ENCODE measurements around the gene RAB6A.
A peak's percentile ranks its signal among the peaks of the same experiment; 100 is the strongest.
"Not testable (repeated sequence)": the region's sequence is repeated elsewhere in the genome, so short reads cannot be mapped to it uniquely, and the experiment has no call there.

RAB6A gene

DNA sequence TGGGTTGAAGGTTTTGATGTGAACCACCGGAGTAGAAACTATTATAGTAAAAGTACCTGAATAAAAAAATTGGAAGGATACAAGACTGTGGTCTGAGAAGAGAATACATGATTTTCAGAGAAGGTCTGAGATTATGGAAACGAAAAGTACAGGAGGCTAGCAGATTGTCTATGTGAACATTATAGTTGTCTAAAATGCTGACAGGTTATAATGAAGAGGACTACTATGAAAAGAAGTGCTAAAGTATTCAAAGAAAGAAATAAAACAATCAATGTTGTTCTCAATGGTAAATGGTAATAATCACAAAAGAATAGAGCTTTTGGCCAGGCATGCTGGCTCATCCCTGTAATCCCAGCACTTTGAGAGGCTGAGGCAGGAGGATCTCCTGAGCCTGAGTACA is 34.0 kb downstream of the RAB6A start:
- no peak for DNase-seq
- TF ChIP-seq GATA1 (IDR thresholded peaks at IDR 0.05; ENCODE audit: low read depth, low read length) (no peak), POLR2A (IDR thresholded peaks at IDR 0.05; ENCODE audit: low read length) (no peak)

- no peak for TF ChIP-seq GATA1 (IDR thresholded peaks at IDR 0.05; ENCODE audit: low read depth, low read length)
- TF ChIP-seq POLR2A (IDR thresholded peaks at IDR 0.05; ENCODE audit: low read length) = no peak
- DNase-seq = no peak
Observed at GRCh38 chr11:73717136-73717535, 43.7 kb downstream of the RAB6A start.

DNA sequence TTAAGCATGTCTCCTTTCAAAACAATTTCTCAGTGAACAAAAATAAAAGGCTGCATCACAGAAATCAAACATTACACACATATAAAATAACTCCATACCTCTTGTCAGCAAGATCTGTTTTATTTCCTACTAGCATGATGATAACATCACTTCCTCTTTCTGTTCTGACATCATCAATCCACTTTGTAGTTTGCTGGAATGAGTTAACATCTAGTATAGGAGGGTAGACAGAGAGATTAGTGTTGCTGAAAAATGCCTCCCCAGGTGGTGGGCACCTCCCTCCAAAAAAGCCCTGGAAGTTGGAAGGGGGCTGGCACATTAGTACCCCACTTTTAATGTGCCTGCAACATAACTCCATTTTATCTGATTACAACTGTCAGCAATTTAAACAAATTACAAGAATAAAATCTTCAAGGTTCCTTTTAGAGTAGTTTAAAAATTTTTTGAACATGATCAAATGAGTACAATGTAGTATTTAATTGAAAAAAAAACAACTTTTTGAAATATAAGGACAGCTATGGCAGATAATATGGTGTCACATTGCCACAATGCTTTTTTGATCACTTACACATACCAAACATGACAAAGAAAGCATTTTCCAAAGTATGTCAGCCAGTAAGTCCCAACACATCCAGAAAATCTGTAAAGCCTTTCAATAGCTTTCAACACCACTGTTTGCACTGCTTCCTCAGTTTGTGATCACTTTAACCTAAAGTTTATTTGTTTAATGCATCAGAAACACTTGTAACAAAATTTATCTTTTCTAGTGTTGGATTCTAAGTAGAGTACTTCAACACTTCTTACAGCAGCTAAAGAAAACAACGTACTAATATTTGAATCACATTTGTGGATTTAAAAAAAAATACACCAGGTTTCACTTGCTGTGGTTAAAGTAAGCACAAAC is 44.5 kb downstream of the RAB6A start:
- peak in 1 of 2 experiments; percentile 5 for DNase-seq
- TF ChIP-seq POLR2A (IDR thresholded peaks at IDR 0.05; ENCODE audit: low read length) = no peak
- TF ChIP-seq GATA1 (IDR thresholded peaks at IDR 0.05; ENCODE audit: low read depth, low read length) = no peak

DNA sequence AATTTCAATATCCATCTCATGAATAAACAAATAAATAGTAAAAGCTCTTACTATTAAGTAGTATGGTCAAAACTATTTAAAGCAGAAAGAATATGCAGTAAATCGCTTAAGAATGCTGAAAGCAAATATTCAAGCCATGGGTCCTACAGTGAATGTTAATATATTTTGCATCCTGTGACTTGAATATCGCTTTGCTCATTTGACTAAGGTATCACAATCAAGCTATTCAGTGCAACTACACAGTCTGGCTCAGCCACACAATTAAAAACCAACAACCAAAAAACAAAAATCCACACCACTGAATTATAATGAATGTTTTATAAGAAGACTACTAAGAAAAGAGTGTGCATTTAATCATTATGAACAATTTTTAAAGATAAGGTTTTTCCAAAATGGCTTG is 45.3 kb downstream of the RAB6A start:
- TF ChIP-seq GATA1 (IDR thresholded peaks at IDR 0.05; ENCODE audit: low read depth, low read length) = no peak
- TF ChIP-seq POLR2A (IDR thresholded peaks at IDR 0.05; ENCODE audit: low read length) = no peak

GRCh38 chr11:73710964-73711363 is 49.9 kb downstream of the RAB6A start:
- TF ChIP-seq GATA1 (IDR thresholded peaks at IDR 0.05; ENCODE audit: low read depth, low read length) = no peak
- TF ChIP-seq POLR2A (IDR thresholded peaks at IDR 0.05; ENCODE audit: low read length) = no peak
- DNase-seq = no peak

More for the DNA sequence above, 45.3 kb downstream of the RAB6A start:
- DNase-seq = no peak

DNA sequence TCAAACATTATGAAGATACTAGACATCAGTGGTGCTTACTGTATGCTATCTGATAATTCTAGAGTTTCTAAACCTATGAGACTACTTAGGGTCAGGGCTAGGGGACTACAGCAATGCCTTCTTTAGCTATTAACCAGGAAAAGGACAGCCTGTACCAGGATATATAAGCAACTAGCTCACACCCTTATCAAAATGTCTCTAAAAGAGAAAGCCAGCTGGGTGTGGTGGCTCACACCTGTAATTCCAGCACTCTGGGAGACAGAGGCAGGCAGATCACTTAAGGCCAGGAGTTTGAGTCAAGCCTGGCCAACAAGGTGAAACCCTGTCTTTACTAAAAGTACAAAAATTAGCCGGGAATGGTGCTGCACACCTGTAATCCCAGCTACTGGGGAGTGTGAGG is 55.8 kb downstream of the RAB6A start:
- no peak for DNase-seq
- TF ChIP-seq POLR2A (IDR thresholded peaks at IDR 0.05; ENCODE audit: low read length) = no peak
- no peak for TF ChIP-seq GATA1 (IDR thresholded peaks at IDR 0.05; ENCODE audit: low read depth, low read length)

- DNase-seq = no peak
- TF ChIP-seq POLR2A (IDR thresholded peaks at IDR 0.05; ENCODE audit: low read length) (no peak), GATA1 (IDR thresholded peaks at IDR 0.05; ENCODE audit: low read depth, low read length) (no peak)
Observed at GRCh38 chr11:73693899-73694525, 66.9 kb downstream of the RAB6A start.

- TF ChIP-seq POLR2A (IDR thresholded peaks at IDR 0.05; ENCODE audit: low read length) = no peak
- no peak for TF ChIP-seq GATA1 (IDR thresholded peaks at IDR 0.05; ENCODE audit: low read depth, low read length)
- no peak for DNase-seq
Observed at GRCh38 chr11:73680687-73681086, 80.2 kb downstream of the RAB6A start.

- DNase-seq = not testable (repeated sequence)
Observed at GRCh38 chr11:73676552-73676951, 84.3 kb downstream of the RAB6A start.

GRCh38 chr11:73671701-73672100 is 89.2 kb downstream of the RAB6A start:
- no peak for TF ChIP-seq GATA1 (IDR thresholded peaks at IDR 0.05; ENCODE audit: low read depth, low read length)
- no peak for TF ChIP-seq POLR2A (IDR thresholded peaks at IDR 0.05; ENCODE audit: low read length)
- DNase-seq = no peak

GRCh38 chr11:73670808-73671207 is 90.1 kb downstream of the RAB6A start:
- no peak for TF ChIP-seq GATA1 (IDR thresholded peaks at IDR 0.05; ENCODE audit: low read depth, low read length)
- TF ChIP-seq POLR2A (IDR thresholded peaks at IDR 0.05; ENCODE audit: low read length) = no peak
- no peak for DNase-seq

DNA sequence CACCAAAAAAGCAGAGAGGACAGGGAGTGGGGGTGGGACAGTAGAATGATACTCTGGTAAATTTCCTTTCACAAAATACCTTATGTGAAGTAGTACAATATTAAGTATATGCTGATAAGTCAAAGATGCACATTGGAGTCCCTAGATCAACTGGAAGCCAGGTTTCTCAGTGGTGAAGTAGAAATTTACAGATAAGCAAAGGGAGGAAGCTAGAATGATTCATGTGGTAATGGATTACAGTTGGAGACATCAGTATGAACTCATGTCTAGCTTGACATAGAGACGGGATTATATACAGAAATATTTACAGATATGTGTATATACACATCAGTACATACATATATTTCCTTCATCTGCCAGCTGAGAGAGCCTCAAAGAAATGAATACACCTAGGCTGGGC is 93.0 kb downstream of the RAB6A start:
- TF ChIP-seq POLR2A (IDR thresholded peaks at IDR 0.05; ENCODE audit: low read length) = no peak
- no peak for TF ChIP-seq GATA1 (IDR thresholded peaks at IDR 0.05; ENCODE audit: low read depth, low read length)
- peak; percentile 11 to 13 for DNase-seq

- TF ChIP-seq POLR2A (IDR thresholded peaks at IDR 0.05; ENCODE audit: low read length) (no peak), GATA1 (IDR thresholded peaks at IDR 0.05; ENCODE audit: low read depth, low read length) (no peak)
- no peak for DNase-seq
Observed at GRCh38 chr11:73664877-73665276, 96.0 kb downstream of the RAB6A start.

- TF ChIP-seq GATA1 (IDR thresholded peaks at IDR 0.05; ENCODE audit: low read depth, low read length) (no peak), POLR2A (IDR thresholded peaks at IDR 0.05; ENCODE audit: low read length) (no peak)
- no peak for DNase-seq
Observed at GRCh38 chr11:73663604-73664495, 97.0 kb downstream of the RAB6A start.
